A673 (cell line): ENCODE data around the gene TXNDC8. TPM values are rescaled to one million over a fixed set of nuclear protein-coding genes. Genes with fewer than 3 reads are reported as not detected.

Experiments used
- BruUV-seq: library from RNA; stranded (reverse); fragments of 400-500 nt; replicated peaks from 2 replicates; lab custom pipeline; 2021; lab: Mats Ljungman, UMichigan
- CTCF ChIA-PET: fragments of 300-600 bp; sonication (Branson Sonifier 250); formaldehyde crosslinking; loops from one replicate; lab custom pipeline; 2022; ENCODE audit warnings: antibody characterized with exemption; lab: Charles Lee
- POLR2A ChIA-PET: fragments of 300-600 bp; sonication (Branson Sonifier 250); formaldehyde crosslinking; loops from one replicate; lab custom pipeline; 2022; ENCODE audit warnings: antibody characterized with exemption; ENCODE audit not compliant: low non-redundant PET; lab: Charles Lee
- DNase-seq: peaks from one replicate; pipeline ENCODE4 v3.0.0-alpha.2; 2015; ENCODE audit warnings: low spot score
- H3K27ac ChIP-seq: fragments of 200-600 bp; sonication (generic); 2 replicates; pipeline ENCODE4 v1.5.1; 2016; ENCODE audit warnings: mixed run types, low read depth, mild to moderate bottlenecking, mixed read lengths, antibody characterized with exemption, low read length; ENCODE audit not compliant: poor library complexity, severe bottlenecking
- H3K27me3 ChIP-seq: fragments of 200-600 bp; sonication (generic); replicated peaks from 2 replicates; pipeline ENCODE4 v1.6.1; 2017; ENCODE audit warnings: mixed run types, low read depth, mild to moderate bottlenecking, mixed read lengths, antibody characterized with exemption, low read length; ENCODE audit not compliant: insufficient read depth, poor library complexity
- H3K36me3 ChIP-seq: fragments of 200-600 bp; sonication (generic); 2 replicates; pipeline ENCODE4 v1.6.1; 2016; ENCODE audit warnings: mixed run types, mild to moderate bottlenecking, mixed read lengths, antibody characterized with exemption, low read length; ENCODE audit not compliant: insufficient read depth, poor library complexity, severe bottlenecking
- H3K4me1 ChIP-seq: fragments of 200-600 bp; sonication (generic); 2 replicates; pipeline ENCODE4 v1.6.1; 2017; ENCODE audit warnings: mixed run types, mild to moderate bottlenecking, mixed read lengths, antibody characterized with exemption, low read length; ENCODE audit not compliant: insufficient read depth, poor library complexity, severe bottlenecking
- H3K4me3 ChIP-seq: fragments of 200-600 bp; sonication (generic); 2 replicates; pipeline ENCODE4 v1.5.1; 2016; ENCODE audit warnings: low read depth, mixed run types, mild to moderate bottlenecking, mixed read lengths, low read length; ENCODE audit not compliant: poor library complexity, severe bottlenecking
- H3K9me3 ChIP-seq: fragments of 200-600 bp; sonication (generic); 2 replicates; pipeline ENCODE4 v1.6.1; 2016; ENCODE audit warnings: mixed run types, low read depth, mild to moderate bottlenecking, mixed read lengths, antibody characterized with exemption, low read length; ENCODE audit not compliant: poor library complexity, severe bottlenecking
- CTCF ChIP-seq: fragments of 300-800, 200-600 bp; sonication (generic); conservative IDR thresholded peaks from 2 replicates; pipeline ENCODE4 v1.5.1; 2017; ENCODE audit warnings: low read depth, mild to moderate bottlenecking, antibody characterized with exemption, low read length, moderate library complexity, mixed read lengths
- EZH2 ChIP-seq: fragments of 200-600 bp; sonication (generic); IDR thresholded peaks from 2 replicates; pipeline ENCODE4 v1.6.1; 2017; ENCODE audit warnings: borderline replicate concordance, low read depth, mild to moderate bottlenecking, mixed read lengths, antibody characterized with exemption, low read length; ENCODE audit not compliant: poor library complexity, severe bottlenecking
- intact Hi-C: fragments of 100-400 bp; cut with micrococcal nuclease; formaldehyde crosslinking; loops from one replicate; pipeline ENCODE4 v1.10.0; 2022; ENCODE audit not compliant: unreplicated experiment
- total RNA-seq: library from RNA; stranded (reverse); gene quantifications from 2 replicates; pipeline ENCODE4 v1.2.3, GENCODE V29; 2021

TXNDC8 gene
- total RNA-seq, 1 experiment from 2014 or later: not detected

- CTCF ChIA-PET: no interaction called here
- intact Hi-C loops: no loop called here
- no TSS peak for BruUV-seq
- no peaks in the 10 kb centered on the region for H3K36me3 ChIP-seq
- TF ChIP-seq CTCF: no peak
- TF ChIP-seq EZH2: no peak
- H3K27ac ChIP-seq: no peak overlapping the region
- POLR2A ChIA-PET: no interaction called here
- DNase-seq: no peak
- no peaks in the 10 kb centered on the region for H3K4me1 ChIP-seq
- no peaks in the 10 kb centered on the region for H3K27me3 ChIP-seq
- H3K4me3 ChIP-seq: no peak overlapping the region
- no peaks in the 10 kb centered on the region for H3K9me3 ChIP-seq
Observed at GRCh38 chr9:110330484-110331105, 7.1 kb downstream of the TXNDC8 start.

- ChIA-PET CTCF (no interaction called here), POLR2A (no interaction called here)
- Histone ChIP-seq H3K27ac (no peak overlapping the region), H3K4me1 (no peaks in the 10 kb centered on the region), H3K4me3 (no peak overlapping the region), H3K9me3 (no peaks in the 10 kb centered on the region), H3K36me3 (no peaks in the 10 kb centered on the region), H3K27me3 (no peaks in the 10 kb centered on the region)
- DNase-seq: no peak
- no TSS peak for BruUV-seq
- TF ChIP-seq CTCF (no peak), EZH2 (no peak)
- intact Hi-C loops: no loop called here
Observed at GRCh38 chr9:110329639-110330230, 7.9 kb downstream of the TXNDC8 start.

- Histone ChIP-seq H3K36me3 (no peaks in the 10 kb centered on the region), H3K4me1 (no peaks in the 10 kb centered on the region), H3K9me3 (no peaks in the 10 kb centered on the region), H3K27ac (no peak overlapping the region), H3K4me3 (no peak overlapping the region), H3K27me3 (no peaks in the 10 kb centered on the region)
- no TSS peak for BruUV-seq
- ChIA-PET CTCF (no interaction called here), POLR2A (no interaction called here)
- no peak for DNase-seq
- TF ChIP-seq CTCF (no peak), EZH2 (no peak)
- intact Hi-C loops: no loop called here
Observed at GRCh38 chr9:110328763-110329162, 8.9 kb downstream of the TXNDC8 start.
